EH (cell line): ENCODE results near the gene IGF1.
"Not testable (repeated sequence)": the region's sequence is repeated elsewhere in the genome, so short reads cannot be mapped to it uniquely, and the experiment has no call there.

Experiments used
- DNase-seq: peaks from one replicate; pipeline ENCODE4 v3.0.0-alpha.2; 2015; ENCODE audit warnings: low read depth

The IGF1 gene

DNA sequence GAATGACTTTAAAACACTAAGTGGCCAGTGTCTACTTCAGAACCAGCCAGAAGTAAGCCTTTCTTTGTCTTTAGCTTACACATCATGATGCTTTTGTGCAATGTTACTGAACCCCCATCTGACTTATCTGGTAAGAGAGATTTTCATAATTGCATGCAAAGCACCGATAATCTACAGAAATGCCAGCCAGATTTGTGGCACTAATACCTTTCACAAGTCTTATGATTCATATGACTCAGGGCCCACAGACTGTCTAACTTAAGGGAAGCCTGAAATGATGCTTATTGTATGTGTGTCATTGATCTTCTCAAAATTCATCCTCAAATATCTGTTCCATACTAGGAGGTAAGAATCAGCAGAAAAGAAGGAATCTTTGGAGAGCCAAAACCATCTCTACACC is 18.0 kb downstream of the IGF1 start:
- DNase-seq = no peak

DNA sequence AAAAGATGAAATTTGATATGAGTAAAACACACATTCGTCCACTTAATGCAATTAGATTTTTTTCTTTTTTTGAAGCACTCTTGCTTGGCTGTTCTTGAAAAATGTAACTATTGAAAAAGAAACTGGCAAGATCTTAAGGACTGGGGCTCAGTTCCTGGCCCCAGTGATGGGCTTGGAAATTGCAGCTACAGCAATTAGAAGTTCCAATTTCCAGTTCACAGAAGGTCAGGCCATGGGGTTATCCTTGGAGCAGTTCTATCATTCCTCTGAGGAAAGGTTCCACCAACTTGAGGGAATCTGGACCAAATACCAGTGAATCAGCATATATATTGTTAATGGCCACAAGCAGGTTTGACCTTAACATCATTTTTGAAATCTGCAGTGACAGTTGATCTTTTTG is 18.9 kb downstream of the IGF1 start:
- no peak for DNase-seq

DNA sequence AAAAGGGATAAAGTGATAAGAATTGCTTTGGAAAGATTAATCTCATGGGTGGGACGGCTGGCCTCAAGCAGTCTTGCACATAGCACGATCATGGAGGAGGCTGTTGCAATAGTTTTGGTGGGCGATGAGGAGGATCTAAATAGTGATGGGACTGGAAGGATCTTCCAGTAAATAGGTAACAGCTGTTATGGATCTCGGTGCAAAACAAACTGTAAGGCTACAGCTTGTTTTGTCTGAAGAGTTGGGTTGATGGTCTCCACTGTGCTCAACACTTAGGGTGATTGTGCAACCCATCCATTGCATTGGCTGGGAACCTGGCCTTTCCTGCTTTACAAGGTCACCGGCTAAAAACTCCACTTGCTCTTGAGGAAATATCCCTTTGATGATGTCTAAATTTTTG is 21.0 kb downstream of the IGF1 start:
- DNase-seq = no peak

DNA sequence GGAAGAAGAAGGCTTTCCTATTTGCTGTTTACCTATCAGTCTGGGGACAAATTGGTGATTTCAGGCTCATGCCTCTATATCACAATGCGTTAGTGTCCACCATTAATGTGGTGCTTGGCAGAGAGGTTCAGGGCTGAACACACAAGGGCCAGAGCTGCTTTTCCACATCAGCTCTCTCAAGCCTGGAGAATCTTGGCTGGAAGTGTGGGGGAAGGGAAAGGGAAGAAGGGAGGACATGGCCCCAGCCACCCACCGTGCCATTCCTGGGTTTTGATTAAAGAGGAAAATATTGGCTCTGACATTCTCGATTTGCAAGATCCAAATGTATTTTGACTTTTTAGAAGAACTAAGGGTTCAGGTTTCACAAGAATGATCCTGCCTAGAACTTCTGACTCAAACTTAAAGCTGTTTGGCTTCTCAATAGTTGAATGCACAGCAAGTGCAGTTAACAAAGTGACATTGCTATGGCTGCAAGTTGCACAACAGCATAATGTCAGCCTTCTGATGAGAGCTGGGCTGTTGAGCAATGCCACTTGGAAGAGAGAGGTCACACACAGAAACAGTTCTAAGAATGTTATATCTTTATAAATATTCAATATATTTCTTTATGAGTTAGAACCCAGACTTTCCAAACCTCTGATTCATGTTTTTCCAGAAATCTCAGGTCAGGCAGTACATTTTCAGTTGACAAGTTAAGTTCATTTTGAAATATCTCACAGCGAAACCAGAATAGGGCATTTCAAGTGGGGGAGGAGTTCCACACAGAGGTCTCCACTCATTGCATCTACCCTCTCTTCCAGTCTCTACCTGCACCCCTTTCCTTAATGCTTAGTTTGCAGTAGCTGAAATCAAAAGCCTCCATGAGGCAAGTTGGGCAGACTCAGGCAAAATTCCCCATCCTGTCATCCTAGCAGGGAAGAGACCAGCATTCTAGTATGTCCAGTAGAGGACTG is 25.3 kb downstream of the IGF1 start:
- peak; percentile 69 for DNase-seq

DNA sequence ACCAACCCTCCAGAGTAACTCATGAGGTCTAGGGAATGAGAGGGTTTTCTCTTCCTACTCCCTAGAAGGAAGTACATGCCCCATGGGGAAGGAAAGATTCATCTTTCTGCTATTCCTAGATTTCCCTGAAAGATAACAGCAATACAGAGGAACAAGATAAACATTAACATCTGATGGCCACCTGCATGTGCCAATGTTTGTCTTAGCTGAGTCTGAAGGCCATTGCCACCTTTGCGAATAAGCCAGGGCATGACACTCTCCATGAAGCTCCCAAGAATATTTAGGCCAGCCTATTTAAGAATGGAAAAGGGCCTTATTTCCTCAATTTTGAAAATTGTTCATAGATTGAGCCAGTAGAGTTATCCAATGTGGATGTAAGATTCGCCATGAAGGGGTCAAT is 26.0 kb downstream of the IGF1 start:
- no peak for DNase-seq

DNA sequence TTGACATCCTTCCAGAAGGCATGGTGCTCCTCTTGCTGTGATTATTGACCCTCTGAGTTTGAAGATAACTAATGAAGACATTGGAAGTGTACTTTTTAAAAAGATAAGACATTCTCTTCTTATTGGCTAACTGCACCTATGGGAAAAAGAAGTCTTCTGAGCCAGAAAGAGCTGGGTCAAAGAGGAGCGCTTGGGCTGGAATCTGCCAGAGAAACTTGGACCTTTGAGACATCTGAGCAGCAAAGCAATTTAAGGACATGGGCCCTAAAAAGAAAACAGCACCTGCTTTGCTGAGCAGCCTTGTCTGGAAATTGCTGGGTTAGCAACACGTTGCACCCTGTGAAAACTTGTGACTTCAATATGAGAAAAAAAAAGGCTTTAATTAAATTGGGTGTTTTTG is 27.8 kb downstream of the IGF1 start:
- no peak for DNase-seq

DNA sequence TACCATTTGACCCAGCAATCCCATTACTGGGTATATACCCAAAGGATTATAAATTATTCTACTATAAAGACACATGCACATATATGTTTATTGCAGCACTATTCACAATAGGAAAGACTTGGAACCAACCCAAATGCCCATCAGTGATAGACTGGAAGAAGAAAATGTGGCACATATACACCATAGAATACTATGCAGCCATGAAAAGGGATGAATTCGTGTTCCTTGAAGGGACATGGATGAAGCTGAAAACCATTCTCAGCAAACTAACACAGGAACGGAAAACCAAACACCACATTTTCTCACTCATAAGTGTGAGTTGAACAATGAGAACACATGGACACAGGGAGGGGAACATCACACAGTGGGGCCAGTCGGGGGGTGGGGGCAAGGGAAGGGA is 31.3 kb downstream of the IGF1 start:
- not testable (repeated sequence) for DNase-seq

DNA sequence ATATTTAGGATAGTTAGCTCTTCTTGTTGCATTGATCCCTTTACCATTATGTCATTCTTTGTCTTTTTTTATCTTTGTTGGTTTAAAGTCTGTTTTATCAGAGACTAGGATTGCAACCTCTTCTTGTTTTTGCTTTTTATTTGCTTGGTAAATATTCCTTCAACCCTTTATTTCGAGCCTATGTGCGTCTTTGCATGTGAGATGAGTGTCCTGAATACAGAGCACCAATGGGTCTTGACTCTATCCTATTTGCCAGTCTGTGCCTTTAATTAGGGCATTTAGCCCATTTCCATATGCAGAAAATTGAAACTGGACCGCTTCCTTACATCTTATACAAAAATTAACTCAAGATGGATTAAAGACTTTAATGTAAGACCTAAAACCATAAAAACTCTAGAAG is 32.9 kb downstream of the IGF1 start:
- DNase-seq = not testable (repeated sequence)

DNA sequence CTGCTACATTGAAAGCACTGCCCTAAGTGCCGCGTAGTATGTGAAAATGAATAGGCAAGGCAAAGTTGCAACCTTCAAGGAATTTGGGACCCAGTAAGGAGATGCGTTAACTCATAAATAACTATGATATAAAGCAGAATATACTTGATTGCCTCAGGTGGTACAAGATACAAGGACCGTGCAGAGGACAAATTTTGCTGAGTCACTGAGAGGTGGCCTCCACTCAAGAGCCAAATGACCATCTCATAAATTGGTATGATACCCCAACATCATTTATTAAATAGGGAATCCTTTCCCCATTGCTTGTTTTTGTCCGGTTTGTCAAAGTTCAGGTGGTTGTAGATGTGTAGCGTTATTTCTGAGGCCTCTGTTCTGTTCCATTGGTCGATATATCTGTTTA is 35.7 kb downstream of the IGF1 start:
- DNase-seq = no peak

DNA sequence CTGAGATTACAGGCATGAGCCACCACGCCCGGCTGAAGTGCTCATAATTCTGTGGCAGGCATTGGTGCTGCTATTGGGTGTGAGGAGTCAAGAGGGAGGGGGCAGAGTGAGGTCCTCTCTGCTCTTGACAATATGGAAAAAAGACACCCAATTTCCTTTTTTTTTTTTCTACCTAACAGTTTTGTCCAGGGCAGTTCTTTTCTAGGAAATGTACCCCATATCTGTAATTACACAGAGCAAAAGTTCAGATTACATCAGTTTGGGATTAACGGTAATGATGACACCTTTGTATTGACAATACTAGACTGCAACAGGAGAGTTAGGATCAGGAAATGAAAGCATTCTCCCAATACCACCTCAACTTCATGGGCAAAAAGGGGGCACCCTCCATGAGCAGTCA is 36.3 kb downstream of the IGF1 start:
- no peak for DNase-seq

DNA sequence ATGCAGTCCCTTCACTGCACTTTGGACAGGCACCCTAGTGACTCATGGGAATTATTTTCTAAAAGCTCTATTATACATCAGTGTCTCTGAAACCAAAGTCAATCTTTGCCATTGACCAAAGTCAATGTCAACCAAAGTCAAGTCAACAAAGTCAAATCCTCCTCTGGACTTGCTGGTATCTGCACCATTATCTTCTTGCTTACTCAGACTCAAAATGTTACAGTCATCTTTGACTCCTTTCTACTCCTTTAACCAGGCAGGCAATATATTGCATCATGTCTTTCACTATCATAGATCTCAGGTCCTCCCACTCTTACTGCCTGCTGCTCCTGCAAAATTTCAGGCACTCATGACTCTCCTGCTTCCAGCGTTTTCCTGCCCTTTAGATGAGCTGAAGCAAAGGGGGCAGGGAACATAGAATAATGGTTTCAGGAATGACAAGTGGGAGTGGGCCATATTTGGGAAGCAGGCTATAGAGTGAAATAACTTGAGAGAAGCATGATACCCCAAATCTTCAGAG is 39.2 kb downstream of the IGF1 start:
- DNase-seq = no peak

DNA sequence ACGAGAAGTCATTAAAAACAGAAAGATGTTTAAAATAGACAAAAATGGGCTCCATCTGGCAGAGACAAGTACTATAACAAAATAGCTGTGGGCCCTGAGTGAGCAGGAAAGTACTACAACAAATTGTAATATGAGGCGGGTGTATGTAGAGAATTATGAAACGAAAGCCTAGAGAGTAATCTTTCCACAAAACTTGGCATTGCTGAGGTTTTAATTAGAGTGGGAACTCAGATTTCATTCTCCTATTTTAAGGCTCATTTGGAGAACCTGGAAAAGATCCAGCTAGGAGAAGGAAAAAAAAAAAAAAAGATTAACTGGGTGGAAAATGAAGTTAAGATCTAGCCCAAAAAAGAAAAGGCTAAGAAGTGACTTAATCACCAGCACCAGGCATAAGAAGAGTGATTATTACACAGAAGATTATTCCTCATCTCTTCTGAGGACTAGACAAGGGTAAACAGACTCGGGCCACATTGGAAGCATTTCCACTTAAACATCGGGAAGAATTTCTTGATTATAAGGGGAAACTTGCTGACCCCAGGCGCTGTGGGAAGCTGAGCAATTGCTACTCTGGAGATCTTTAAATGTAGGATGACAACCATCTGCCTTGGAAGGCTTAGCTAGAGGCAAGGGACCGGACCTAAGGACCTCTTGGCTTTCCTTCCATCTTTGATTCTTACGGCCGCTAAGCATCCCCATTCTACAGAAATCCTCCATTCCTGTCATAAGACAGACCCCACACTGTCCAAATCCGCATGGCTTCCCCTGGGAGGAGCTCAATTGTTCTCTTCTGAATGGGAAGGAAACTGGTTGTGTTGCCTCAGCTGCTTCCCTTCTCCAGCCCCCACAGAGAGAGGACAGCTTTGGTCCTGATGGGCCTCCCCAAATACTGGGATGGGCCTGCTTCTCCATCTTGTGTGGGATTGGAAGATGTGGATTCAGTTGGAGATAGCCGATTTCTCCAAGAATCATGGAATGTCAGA is 40.6 kb downstream of the IGF1 start:
- peak; percentile 83 for DNase-seq

DNA sequence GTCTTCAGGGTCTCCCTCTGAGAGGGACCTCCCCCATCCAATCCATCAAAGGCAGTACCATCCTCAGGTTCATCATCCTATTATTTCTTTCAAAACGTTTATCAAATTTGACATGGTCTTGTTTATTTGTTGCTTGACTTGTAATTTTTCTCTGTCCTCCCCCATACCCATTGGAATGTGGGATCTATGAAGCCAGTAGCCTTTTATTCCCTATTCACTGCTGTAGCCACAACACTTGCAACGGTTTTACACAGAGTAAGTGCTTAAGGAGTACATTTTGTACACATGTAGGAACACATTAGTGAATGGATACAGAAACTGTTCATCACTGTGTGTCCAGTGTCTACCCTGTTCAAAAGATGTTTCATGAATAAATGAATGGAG is 41.5 kb downstream of the IGF1 start:
- no peak for DNase-seq

DNA sequence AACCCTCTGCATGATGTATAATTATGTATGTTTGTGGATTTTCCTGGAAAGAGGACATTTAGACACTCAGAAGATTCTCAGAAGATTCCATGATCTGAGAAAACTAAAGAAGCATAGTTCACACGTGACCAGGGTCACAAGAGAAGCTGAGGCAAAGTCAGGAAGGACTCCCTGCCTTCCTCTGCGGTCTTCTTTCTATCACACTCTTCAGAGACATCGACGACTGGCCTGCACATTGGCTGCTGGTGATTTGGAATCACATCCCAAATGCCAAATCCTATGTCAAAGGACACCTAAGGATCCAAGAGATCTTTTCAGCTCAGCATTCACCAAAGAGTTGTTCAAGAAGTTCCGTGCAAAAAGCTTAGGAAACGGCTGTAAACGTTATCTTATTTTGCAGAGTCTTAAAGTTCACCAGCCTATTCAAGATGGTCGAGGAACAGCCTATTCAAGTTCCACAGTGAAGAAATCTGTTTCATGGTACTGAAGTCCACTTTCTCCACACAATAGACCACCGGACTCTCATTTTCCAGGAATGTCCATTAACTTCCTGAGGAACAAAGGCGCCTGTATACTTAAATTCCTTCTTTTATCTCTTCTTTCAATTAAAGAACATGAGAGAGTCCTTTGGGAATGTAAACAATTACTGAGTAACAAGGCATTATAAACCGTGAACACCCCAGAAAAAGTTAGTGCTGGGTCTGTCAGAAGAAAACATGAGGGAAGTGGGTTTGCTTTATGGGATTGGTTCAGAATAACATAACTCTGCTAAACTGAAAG is 42.1 kb downstream of the IGF1 start:
- DNase-seq = peak; percentile 88

DNA sequence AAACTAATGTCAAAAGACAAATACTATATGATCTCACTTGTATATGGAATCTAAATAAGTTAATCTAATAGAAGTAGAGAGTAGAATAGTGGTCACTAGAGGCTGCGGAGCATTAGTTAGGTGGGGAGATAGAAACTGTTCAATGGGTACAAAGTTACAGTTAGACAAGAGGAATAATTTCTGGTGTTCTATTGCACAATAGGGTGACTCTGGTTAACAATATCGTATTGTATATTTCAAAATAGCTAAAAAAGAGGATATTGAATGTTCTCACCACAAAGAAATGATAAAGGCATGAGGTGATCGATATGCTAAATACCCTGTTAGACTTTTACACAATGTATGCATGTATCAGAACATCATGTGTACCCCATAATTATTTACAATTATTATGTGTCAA is 42.9 kb downstream of the IGF1 start:
- DNase-seq = no peak

DNA sequence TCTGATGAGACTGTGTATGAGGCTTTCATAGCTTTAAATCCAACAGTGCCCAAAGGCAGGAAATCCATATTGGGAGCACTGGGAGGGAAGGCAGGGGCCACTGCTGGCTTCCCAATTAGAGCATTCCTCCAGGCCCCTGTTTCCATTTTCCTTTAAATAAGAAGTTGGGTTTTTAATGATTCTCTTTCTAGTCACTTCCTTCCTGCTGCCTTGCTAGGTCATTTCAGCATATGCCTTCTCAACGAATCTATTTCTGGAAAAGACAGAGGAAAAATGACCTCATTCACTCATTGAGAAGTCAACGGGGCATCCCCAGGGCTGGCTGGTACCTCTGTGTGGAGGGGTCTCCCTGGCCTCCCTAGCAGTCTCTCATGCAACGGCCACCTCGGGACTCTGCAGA is 43.5 kb downstream of the IGF1 start:
- peak; percentile 54 for DNase-seq

DNA sequence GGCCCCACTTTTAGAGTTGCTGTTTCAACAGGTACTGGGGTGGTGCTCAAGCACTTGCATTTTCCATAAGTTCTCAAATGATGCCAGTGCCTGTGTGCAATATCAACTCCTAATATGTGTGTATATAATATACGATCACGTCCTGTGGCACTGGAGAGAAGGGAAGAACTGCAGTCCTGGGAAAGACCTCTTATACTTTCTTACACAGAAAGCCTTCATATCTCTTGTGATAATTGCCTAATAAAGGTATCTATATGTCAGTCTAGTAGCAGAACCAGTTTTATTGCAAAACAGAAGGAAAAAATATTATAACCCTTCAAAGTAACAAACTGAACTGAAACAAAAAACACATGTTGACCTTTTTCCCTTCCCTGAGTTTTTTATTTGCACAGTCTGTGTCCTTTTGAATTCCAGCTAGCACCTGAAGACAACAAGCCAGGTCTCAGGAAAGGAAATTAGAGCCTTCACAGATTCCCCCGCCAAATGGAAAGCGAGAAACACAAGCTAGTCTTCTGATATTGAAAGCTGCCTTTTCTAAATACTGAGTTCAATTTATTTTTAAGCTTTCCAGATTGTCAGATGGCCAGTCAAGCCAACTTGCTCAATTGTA is 44.4 kb downstream of the IGF1 start:
- DNase-seq = no peak

DNA sequence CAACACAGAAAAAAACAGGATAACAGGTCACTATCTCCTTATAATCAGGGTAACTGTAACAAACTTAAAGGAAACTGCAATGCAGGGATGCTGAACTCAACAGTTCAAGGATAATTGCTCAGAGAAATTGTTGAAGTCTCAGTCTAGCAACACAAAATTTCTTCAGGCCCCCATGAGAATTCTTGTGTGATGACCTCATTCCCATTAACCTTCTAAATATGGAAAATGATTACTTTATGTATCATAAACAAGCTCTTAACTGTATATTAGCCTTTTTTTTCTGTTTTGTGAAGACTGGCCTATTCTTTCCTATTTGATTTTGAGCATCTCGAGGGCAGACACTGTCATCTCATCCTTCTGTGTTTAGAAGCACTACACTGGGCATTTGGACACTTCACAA is 47.1 kb downstream of the IGF1 start:
- peak; percentile 61 for DNase-seq

DNA sequence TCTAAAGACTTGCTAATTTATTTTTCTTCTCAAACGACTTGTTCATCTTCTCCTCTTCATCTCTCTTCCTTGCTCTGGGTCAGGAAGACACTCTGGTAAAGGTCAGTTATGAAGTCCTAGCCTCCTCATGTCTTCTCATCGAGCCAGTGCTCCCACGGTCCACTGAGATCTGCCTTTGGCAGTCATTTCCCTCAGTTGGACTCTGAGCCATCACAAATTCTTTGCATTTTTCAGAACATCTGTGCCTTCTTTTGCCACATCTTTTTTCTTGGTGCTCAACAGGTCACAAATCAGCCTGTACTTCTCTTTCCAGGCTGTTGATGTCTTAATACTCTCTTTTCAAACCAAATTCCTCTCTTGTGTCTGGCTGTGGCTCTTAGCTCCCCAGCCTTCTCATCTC is 49.7 kb downstream of the IGF1 start:
- DNase-seq = peak; percentile 73

DNA sequence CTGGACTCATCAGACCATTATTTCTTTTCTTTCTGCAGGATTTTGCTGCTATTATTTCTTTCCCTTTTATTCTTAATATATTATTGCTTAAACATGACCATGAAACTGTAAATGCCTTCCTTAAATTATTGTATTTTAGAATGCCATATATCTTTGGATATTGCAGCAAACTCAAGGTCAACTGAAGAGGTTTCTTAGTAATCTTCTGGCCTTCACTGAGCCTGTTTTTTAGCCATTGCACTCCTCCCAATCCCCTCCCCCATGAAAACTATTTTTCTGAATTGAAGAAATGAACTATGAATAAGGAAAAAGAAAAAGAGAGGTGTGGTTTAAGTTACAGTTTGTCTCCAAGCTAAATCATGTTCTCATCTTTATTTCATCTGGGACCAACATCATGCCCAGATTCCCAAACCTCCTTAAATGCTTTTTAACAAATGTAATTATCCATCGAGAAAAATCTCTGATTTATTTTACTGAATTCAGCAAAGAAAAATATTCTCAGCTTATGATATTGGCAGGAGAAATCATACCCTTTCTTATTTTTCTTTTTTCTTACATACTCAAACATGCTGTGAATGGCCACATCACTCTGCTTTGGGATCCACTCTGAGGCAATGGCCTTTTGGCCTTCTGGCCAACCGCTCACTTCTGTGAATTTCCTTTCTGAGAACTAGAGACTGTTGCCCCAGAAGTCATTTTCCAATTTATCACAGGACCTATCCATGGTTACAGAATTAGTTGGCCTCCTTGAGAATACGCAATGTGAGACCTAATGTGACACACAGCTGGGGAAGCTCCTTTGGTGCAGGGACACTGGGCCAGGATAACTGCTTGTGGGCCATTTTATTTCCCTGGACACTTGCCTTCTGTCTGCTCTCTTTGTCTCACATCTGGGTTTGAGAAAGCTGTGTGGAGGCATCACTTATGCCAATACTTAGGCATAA is 50.9 kb downstream of the IGF1 start:
- DNase-seq = no peak
